T-helper 2 cell treated with Interferon-gamma antibody and Interleukin-4, amounts not matched to agents 5 μg/mL and 100 μg/mL, for 36 hours (primary cell): Measurements from ENCODE around the gene FRMD3.

Experiments
- DNase-seq: peaks from one replicate; pipeline ENCODE4 v3.0.0; 2021; ENCODE audit warnings: low spot score
- H3K27ac Mint-ChIP-seq: one replicate; pipeline ENCODE4 v1.8.0; 2021; ENCODE audit warnings: mild to moderate bottlenecking, mixed read lengths
- H3K27me3 Mint-ChIP-seq: one replicate; pipeline ENCODE4 v1.8.0; 2021; ENCODE audit warnings: low read depth, mixed read lengths
- H3K36me3 Mint-ChIP-seq: one replicate; pipeline ENCODE4 v1.8.0; 2021; ENCODE audit warnings: low read depth, mixed read lengths
- H3K4me1 Mint-ChIP-seq: one replicate; pipeline ENCODE4 v1.8.0; 2021; ENCODE audit warnings: low read depth, mixed read lengths
- H3K4me3 Mint-ChIP-seq: one replicate; pipeline ENCODE4 v1.8.0; 2022; ENCODE audit warnings: mild to moderate bottlenecking, moderate library complexity, mixed read lengths
- H3K9me3 Mint-ChIP-seq: one replicate; pipeline ENCODE4 v1.8.0; 2021; ENCODE audit warnings: mixed read lengths

The FRMD3 gene

GRCh38 chr9:83538172-83538889, at the start of gene FRMD3:
Gene FRMD3 (minus strand): TSS chr9:83538401. CDS start chr9:83538231, 170 bp downstream.
- Mint-ChIP-seq H3K27ac (no peak within 1 kb of the TSS), H3K4me1 (no peaks in the 10 kb centered on the region), H3K36me3 (no peaks in the 10 kb centered on the region), H3K9me3 (no peaks in the 10 kb centered on the region), H3K27me3 (peaks cover 62% of the 10 kb centered on the region), H3K4me3 (peak within 1 kb of the TSS; percentile 29)
- DNase-seq, result no peak

DNA sequence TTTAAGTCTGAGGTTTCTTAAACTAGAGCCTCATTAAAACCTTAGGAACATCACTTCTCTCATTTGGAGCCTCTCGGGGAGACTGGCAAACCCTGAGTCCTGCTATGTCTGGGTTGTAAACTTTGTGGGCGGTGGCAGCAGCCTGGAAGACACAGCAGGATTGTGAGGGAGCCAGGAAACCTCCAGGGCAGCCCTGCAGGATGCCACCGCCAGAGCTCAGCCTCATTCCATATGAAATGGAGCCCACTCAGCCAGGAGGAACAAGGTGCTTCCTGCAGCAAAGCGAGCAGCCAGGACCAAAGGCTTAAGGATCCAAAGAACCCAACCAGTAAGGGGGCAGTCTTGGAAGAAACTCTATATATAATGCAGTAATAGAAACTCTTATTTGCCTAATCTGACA, 46.8 kb upstream of the FRMD3 start:
- H3K4me3 Mint-ChIP-seq, result no peak overlapping the region
- DNase-seq, result no peak
- H3K9me3 Mint-ChIP-seq, result no peaks in the 10 kb centered on the region
- H3K27me3 Mint-ChIP-seq, result no peaks in the 10 kb centered on the region
- H3K4me1 Mint-ChIP-seq, result no peaks in the 10 kb centered on the region
- H3K36me3 Mint-ChIP-seq, result no peaks in the 10 kb centered on the region
- no peak overlapping the region for H3K27ac Mint-ChIP-seq

DNA sequence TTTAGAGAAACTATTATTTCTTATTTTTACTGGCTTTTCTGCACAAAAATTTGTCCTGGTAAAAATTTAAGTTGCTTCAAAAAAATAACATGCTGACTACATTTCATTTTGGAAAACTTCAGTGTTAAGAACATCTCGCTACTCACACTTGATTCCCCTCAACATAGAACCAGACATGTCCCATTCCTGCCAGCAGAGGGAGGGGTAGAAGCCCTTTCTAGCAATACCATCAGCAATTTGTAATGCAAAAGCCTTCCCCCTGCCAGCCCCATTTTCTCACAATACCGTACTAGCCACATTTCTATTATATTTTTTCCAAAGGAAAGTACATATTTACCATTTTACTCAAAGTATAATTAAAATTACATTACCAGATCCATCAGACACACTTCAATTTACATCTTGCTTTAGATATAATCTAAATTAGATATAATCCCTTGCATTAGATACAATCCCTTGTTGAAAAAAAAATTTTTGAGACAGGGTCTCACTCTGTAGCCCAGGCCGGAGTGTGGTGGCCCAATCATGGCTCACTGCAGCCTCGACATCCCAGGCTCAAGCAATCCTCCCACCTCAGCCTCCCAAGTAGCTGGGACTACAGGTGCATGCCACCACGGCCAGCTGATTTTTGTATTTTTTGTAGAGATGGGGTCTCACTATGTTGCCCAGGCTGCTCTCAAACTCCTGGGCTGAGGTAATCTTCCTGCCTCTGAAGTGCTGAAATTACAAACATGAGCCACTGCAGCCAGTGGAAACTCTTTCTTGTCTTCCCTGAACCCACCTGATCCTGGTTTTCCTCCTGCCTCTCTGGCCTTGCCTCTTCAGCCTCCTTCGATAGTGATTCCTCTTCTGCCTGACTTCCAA, 45.2 kb upstream of the FRMD3 start:
- no peak for DNase-seq
- Mint-ChIP-seq H3K36me3 (no peaks in the 10 kb centered on the region), H3K4me1 (no peaks in the 10 kb centered on the region), H3K9me3 (no peaks in the 10 kb centered on the region), H3K27ac (no peak overlapping the region), H3K4me3 (no peak overlapping the region), H3K27me3 (no peaks in the 10 kb centered on the region)

- H3K4me3 Mint-ChIP-seq, result no peak overlapping the region
- DNase-seq, result no peak
- H3K36me3 Mint-ChIP-seq, result no peaks in the 10 kb centered on the region
- H3K27me3 Mint-ChIP-seq, result peaks cover 3% of the 10 kb centered on the region
- no peaks in the 10 kb centered on the region for H3K9me3 Mint-ChIP-seq
- no peaks in the 10 kb centered on the region for H3K4me1 Mint-ChIP-seq
- H3K27ac Mint-ChIP-seq, result no peak overlapping the region
These were observed 43.8 kb upstream of the FRMD3 start for GRCh38 chr9:83582029-83582428.

DNA sequence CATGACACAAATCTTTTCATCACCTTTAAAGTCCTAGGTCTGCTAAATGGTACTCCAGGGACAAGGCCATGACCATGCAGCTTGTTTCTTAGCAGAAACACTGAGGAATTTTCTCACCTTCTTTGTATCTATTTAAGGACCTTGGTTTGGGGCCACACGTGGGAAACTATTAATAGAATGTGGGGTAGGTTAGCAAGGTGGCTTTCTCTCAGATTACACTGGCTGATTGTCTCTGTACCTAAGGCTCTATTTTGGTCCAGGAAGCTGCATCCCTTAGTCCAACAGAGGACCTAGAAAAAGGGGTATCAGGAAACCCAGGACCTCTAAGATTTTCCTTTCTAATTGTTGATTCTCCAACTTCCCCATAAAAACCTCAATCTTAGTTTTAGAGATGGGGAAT, 36.3 kb upstream of the FRMD3 start:
- Mint-ChIP-seq H3K4me1 (no peaks in the 10 kb centered on the region), H3K27ac (no peak overlapping the region), H3K9me3 (no peaks in the 10 kb centered on the region), H3K27me3 (peaks cover 3% of the 10 kb centered on the region), H3K36me3 (no peaks in the 10 kb centered on the region), H3K4me3 (no peak overlapping the region)
- DNase-seq, result no peak

DNA sequence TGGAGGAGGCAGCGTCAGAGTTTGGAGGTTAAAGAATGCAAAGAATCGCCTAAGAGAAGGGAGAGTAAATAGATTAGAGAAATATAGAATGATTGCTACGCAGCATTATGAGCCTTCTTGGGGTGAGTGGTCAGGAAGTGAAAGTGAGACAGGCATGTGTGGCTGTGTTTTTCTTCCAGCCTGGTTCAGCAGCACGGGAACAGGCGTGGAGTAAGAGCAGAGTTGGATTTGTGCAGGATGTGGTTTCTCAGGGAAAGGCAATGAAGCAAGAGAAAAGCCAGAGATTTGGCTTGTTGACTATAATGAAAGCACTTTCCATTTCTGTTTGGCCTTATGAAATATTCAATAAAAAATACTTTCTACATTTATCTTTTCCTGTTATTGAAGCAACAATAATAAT, 34.3 kb upstream of the FRMD3 start:
- DNase-seq, result no peak
- H3K4me1 Mint-ChIP-seq, result no peaks in the 10 kb centered on the region
- no peaks in the 10 kb centered on the region for H3K9me3 Mint-ChIP-seq

GRCh38 chr9:83570359-83570758, 32.2 kb upstream of the FRMD3 start:
- no peaks in the 10 kb centered on the region for H3K9me3 Mint-ChIP-seq
- H3K4me1 Mint-ChIP-seq, result no peaks in the 10 kb centered on the region
- H3K36me3 Mint-ChIP-seq, result no peaks in the 10 kb centered on the region

More for the DNA sequence above, 34.3 kb upstream of the FRMD3 start:
- no peak overlapping the region for H3K27ac Mint-ChIP-seq
- no peaks in the 10 kb centered on the region for H3K36me3 Mint-ChIP-seq
- H3K4me3 Mint-ChIP-seq, result no peak overlapping the region
- peaks cover 2% of the 10 kb centered on the region for H3K27me3 Mint-ChIP-seq

GRCh38 chr9:83569326-83569725, 31.1 kb upstream of the FRMD3 start:
- H3K36me3 Mint-ChIP-seq, result no peaks in the 10 kb centered on the region
- H3K27me3 Mint-ChIP-seq, result no peaks in the 10 kb centered on the region
- H3K9me3 Mint-ChIP-seq, result no peaks in the 10 kb centered on the region
- H3K4me1 Mint-ChIP-seq, result no peaks in the 10 kb centered on the region
- DNase-seq, result no peak
- no peak overlapping the region for H3K4me3 Mint-ChIP-seq
- H3K27ac Mint-ChIP-seq, result no peak overlapping the region

More at GRCh38 chr9:83570359-83570758, 32.2 kb upstream of the FRMD3 start:
- H3K27me3 Mint-ChIP-seq, result no peaks in the 10 kb centered on the region
- no peak for DNase-seq
- no peak overlapping the region for H3K27ac Mint-ChIP-seq
- no peak overlapping the region for H3K4me3 Mint-ChIP-seq

DNA sequence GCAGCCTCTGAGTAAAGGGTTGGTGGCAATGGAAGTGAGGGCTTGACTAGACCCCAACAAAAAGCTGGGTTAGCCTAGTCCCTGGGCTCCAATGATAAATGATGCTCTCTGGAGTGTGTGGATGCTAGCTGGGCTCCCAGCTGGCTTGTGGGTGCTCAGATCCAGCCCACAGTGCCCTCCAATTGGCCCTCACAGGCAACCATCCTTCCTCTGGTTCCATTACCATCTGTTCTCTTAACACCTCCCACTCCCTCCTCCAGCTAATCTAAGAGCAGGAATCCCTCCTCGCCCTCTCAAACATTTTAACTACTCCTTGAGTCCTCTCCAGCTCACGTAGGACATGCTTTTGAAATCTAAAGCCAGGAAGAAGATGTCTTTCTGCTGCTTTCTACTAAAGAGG, 25.2 kb upstream of the FRMD3 start:
- no peaks in the 10 kb centered on the region for H3K36me3 Mint-ChIP-seq
- no peaks in the 10 kb centered on the region for H3K9me3 Mint-ChIP-seq
- H3K4me1 Mint-ChIP-seq, result no peaks in the 10 kb centered on the region
- no peak overlapping the region for H3K27ac Mint-ChIP-seq
- no peak overlapping the region for H3K4me3 Mint-ChIP-seq
- no peaks in the 10 kb centered on the region for H3K27me3 Mint-ChIP-seq
- DNase-seq, result no peak

DNA sequence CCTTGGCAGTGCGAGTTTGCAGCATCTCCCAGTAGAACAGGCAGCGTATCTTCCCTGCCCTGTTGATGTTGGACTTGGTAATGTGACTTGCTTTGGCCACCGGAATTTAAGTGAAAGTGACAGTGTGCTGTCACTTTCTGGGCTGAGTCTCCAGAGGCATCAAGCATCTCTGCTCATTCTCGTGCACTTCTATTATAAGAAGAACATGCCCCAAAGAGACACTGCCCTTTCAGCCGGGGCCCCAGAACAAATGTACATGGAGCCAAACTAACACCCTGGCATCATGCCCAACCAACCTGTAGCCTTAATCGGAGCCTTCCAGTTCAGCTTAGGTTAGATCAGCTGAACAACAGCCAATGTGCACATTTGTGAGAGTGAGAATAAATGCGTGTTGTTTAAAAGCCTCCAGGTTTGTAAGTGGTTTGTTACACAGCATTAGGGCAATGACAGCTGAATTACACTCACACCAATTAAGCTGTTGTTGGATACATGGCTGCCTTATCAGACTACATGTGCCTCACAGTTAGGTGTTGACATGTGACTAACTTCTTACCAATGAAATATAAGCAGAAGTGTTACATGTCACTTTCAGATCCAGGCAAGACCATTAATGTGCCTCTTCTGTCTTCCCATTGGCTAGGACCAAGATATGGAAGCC, 22.1 kb upstream of the FRMD3 start:
- no peak for DNase-seq
- no peaks in the 10 kb centered on the region for H3K36me3 Mint-ChIP-seq
- no peak overlapping the region for H3K4me3 Mint-ChIP-seq
- H3K27ac Mint-ChIP-seq, result no peak overlapping the region
- no peaks in the 10 kb centered on the region for H3K4me1 Mint-ChIP-seq
- no peaks in the 10 kb centered on the region for H3K9me3 Mint-ChIP-seq
- H3K27me3 Mint-ChIP-seq, result no peaks in the 10 kb centered on the region

- H3K27me3 Mint-ChIP-seq, result no peaks in the 10 kb centered on the region
- no peaks in the 10 kb centered on the region for H3K36me3 Mint-ChIP-seq
- H3K4me1 Mint-ChIP-seq, result no peaks in the 10 kb centered on the region
- H3K9me3 Mint-ChIP-seq, result no peaks in the 10 kb centered on the region
- no peak for DNase-seq
- H3K27ac Mint-ChIP-seq, result no peak overlapping the region
- no peak overlapping the region for H3K4me3 Mint-ChIP-seq
These were observed 19.6 kb upstream of the FRMD3 start for GRCh38 chr9:83557771-83558170.

- Mint-ChIP-seq H3K36me3 (no peaks in the 10 kb centered on the region), H3K9me3 (no peaks in the 10 kb centered on the region), H3K4me3 (no peak overlapping the region), H3K27me3 (no peaks in the 10 kb centered on the region), H3K4me1 (no peaks in the 10 kb centered on the region), H3K27ac (no peak overlapping the region)
- no peak for DNase-seq
These were observed 19.1 kb upstream of the FRMD3 start for GRCh38 chr9:83557317-83557716.

DNA sequence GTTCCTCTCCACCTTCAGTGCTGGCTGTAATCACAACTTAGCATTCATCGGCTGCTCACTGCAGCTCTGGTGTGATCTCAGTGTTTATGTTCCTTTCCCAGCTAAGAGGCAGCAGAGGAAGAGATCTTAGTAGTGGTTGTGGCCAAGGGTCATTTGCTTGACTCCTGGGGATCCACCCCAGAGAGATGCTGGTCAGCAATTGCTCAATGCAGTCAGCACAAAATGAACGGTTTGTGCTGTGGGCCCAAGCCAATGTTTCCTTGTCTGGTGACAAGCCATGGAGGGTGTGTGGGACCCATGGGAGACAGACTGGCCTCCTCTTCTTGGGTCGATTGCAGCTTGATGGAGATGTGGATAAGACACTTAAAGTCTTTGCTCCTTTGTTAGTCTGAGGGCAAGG, 16.1 kb upstream of the FRMD3 start:
- Mint-ChIP-seq H3K9me3 (no peaks in the 10 kb centered on the region), H3K27me3 (peaks cover 8% of the 10 kb centered on the region), H3K4me3 (no peak overlapping the region), H3K36me3 (no peaks in the 10 kb centered on the region), H3K27ac (no peak overlapping the region), H3K4me1 (no peaks in the 10 kb centered on the region)
- no peak for DNase-seq
